NCI-H2196 treated with DMSO at 0.1 percent for 48 hours (cell line): ENCODE results near the gene UNC5A.

ENCODE experiments used
- DNase-seq: peaks from one replicate; lab custom pipeline; 2025; ENCODE audit not compliant: unreplicated experiment; lab: John Stamatoyannopoulos, UW

The UNC5A gene

GRCh38 chr5:176781638-176782570 is 28.5 kb upstream of the UNC5A start:
- DNase-seq: no peak

GRCh38 chr5:176784218-176785165 is 25.9 kb upstream of the UNC5A start:
- DNase-seq: no peak

- DNase-seq: no peak
Measured at GRCh38 chr5:176785184-176786145, 24.9 kb upstream of the UNC5A start.

DNA sequence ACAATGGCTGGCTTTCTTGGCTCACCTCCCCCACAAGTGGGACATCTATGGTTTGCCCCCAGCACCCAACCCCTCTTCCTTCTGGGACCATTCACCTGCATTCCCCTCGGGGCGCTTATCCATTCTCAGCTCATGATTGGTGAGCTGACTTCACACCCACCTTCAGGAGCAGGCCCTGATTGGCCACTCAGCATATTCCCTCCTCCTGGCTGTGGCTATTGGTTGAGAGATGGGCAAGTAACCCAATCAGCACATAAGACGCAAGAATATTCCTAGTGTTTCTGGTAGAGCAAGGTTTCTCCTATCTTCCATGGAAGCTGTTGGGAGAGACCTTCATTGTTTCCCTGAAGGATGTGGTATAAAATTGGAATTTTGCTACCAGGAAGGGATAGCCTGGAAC is 22.7 kb upstream of the UNC5A start:
- no peak for DNase-seq

GRCh38 chr5:176788091-176788490 is 22.3 kb upstream of the UNC5A start:
- no peak for DNase-seq

DNA sequence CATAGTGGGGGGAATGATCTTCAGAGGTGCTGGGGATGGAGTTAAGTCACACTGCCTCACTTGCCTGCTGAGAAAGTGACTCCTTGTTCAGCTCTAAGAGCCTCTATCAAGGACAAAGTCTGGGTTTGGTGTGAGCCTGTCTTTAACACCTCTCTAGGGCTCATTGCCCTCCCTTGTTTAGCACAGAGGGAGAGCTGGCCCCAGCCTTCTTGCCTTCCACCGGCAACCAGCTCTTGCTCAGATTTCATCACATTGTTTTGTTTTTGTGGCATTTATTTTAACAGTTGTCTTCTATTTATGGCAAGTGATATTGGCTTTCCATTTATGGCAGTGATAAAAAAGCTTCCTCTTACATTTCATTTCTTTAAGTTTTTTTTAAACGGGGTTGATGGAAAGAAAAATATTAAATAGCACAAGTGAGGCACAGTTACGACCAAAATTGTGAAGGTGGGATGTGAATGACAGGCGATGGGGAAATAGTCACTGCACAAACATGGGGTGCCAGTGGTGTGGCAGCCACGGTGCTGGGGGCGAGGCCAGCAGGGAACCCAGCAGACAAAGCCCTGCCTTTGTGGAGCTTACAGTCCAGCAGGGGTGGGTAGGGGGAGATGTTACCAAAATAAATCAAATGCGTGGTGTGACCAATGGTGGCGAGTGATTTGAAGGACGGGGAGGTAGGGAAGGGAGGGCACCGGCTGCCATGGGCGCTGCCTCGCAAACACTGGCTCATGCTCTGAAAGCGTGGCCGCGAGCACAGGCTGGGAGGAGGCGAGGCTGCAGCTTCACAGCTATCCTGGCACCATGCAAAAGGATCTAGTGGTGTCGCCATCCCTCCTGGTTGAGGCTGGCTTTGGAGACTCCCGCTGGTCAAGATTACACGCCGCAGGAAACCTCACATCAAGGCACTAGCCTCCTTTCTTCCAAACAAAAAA is 21.2 kb upstream of the UNC5A start:
- no peak for DNase-seq

DNA sequence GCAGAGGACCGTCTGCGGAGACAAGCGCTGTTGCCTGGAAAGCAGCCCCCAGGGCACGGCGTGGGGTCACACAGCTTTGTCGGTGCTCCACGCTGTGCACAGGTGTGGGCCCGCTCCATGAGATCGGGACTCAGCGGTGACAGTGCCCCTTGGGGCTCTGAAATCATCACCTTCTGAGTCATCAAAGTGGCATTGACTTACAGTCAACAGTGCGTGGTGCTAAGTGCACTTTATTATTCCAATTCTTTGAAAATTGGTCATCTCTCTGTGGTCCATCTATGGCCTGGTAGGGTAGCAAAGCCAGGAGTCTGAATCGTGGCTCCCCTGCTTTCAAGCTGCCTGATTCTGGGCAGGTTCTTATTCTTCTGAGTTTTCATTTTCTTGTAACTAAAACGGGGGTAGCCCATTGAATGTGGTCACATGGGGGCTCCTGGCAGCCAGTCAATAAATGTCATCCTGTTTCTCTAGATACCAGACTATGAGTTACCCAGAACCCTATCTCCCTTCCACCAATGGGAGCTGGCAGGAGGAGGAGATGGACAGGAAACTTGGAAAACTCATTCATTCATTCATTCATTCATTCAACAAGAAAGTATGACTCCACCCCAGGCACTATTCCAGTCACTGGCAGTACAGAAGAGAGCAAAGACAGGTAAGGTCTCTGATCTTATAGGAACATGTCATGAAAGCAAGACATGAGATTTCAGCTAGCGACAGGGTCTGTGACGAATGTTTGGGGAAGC is 20.3 kb upstream of the UNC5A start:
- no peak for DNase-seq

GRCh38 chr5:176790941-176791340 is 19.4 kb upstream of the UNC5A start:
- no peak for DNase-seq

DNA sequence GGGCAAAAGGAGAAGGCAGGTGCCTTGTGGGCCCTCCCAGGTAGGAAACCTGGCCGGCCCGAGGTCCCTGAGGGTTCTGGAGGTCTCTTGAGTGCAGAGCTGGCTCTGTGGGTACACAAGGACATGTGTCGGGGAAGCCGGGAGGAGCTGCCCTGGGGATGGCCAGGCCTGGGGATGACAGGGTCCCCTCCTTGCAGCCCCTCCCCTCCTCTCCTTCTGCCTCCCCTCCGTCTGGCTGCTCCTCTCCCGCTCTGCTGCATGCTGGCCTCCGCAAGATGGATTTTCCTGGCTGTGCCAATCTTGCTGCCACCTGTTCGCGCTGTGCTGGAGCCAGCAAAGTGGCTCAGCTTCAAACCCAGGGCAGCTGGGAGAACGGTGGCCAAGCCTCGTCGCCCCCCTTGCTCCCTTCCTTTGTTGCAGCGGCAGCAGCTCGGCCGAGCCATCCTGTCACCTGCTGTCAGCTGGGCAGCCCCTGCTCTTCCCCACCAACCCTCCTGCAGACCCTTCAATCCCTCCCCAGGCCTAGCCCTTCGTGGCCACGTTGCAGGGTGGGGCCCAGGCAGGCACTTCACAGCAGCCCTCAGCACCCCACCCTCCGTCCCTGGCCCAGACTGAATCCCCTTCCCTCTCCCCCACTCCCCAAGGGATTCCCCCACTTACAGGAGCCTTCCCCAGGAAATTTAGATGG is 17.6 kb upstream of the UNC5A start:
- DNase-seq: no peak

DNA sequence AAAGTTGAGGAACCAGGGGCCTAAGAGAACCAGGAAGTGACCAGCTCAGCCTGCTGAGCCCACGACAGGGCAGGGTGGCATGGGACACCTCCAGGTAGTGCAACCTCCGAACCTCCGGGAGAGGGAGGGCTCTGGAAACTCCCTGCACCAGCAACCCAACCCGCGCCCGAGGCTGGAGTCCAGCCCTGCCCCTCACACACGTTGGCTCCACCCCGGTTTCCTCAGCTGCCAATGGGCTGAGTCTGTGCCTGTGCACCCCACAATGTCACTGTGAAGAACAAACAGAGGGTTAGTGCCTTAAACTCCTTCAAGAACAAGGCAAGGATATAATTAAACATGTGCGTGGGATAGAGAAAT is 17.0 kb upstream of the UNC5A start:
- no peak for DNase-seq

DNA sequence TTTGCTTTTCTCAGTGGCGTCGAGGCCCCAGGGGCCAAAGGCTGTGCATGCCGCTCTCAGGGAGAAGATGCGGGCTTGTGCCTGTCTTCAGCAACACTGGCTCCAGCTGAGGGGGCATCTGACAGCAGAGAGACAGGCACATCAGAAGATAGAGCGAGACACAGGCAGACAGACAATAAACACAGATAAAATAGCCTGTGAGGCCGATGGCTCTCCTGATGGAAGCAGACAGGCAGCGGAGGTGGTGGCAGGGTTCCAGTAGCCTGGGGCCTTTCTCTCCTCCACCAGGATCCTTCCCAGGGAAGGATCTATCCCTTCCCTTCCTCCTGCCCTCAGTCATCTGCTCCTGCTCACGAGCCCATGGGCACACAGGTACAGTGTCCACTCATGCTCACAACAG is 16.6 kb upstream of the UNC5A start:
- DNase-seq: no peak

- no peak for DNase-seq
Measured at GRCh38 chr5:176794509-176794908, 15.8 kb upstream of the UNC5A start.

- no peak for DNase-seq
Measured at GRCh38 chr5:176796411-176796810, 13.9 kb upstream of the UNC5A start.

- no peak for DNase-seq
Measured at GRCh38 chr5:176796970-176797369, 13.4 kb upstream of the UNC5A start.

DNA sequence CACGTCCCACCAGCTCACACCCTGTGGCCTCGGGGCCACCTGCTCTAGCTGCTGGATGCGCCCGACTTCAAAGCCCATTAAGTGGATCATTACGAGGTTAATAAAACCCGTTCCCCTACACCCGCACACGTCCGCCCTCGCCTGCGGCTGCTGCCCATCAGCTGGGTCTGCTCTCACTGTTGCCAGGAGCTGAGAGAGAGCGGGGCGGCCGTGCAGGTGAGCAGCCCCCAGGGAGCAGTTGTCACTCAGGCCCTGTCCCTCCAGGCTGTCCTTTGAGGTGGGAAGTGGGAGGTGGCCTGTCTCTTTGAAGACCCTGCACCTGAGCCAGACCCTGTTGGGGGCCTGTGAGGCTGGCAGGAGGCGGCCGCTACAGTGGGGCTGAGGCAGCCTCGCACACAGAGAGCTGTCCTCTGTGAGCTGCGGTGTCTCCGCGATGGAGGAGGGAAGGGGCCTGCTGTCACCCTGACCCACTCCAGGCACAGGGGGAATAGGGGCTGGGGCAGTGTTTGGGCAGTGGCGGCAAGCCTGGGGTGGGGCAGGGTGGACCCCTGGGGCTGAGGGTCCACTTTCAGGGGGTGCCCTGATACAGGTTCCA is 12.8 kb upstream of the UNC5A start:
- no peak for DNase-seq

- no peak for DNase-seq
Measured at GRCh38 chr5:176798086-176798876, 12.1 kb upstream of the UNC5A start.

DNA sequence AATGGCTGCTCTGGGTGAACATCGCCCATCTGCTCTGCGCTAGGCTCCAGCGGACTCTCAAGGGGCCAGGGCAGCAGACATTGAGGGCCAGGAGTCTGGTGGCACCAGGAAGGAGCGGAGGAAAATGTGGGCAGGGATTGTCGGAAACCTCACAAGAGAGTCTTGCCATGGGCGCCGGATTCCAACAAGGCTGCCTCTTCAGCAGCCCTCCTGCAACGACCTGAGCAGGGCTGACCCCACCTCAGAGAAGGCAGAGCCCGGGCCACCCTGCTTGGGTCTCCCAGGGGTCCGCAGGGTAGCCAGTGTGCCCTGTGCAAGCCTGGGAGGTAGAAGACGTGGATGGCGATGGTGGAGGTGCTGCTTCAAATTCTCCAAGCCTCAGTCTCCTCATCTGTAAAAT is 11.4 kb upstream of the UNC5A start:
- no peak for DNase-seq
